ENCODE results near the gene MLH3.
A peak's percentile ranks its signal among the peaks of the same experiment; 100 is the strongest.

MLH3 gene

DNA sequence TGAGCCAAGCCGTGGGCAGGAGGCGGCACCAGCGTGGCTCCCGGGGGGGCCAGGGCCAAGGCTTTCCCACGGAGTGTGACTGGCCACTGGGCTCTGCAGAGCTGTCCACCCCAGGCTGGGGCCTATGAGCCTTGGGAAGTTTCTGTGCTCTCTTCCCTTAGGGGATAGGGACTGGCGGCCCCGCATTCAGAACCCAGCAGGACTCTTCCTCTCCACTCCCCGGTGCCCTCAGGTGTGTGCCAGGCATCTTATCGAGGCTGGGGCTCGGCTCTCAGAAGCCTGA, 66.3 kb downstream of the MLH3 start:
- DNase-seq (ENCODE audit: low read depth, low spot score), result no peak

DNA sequence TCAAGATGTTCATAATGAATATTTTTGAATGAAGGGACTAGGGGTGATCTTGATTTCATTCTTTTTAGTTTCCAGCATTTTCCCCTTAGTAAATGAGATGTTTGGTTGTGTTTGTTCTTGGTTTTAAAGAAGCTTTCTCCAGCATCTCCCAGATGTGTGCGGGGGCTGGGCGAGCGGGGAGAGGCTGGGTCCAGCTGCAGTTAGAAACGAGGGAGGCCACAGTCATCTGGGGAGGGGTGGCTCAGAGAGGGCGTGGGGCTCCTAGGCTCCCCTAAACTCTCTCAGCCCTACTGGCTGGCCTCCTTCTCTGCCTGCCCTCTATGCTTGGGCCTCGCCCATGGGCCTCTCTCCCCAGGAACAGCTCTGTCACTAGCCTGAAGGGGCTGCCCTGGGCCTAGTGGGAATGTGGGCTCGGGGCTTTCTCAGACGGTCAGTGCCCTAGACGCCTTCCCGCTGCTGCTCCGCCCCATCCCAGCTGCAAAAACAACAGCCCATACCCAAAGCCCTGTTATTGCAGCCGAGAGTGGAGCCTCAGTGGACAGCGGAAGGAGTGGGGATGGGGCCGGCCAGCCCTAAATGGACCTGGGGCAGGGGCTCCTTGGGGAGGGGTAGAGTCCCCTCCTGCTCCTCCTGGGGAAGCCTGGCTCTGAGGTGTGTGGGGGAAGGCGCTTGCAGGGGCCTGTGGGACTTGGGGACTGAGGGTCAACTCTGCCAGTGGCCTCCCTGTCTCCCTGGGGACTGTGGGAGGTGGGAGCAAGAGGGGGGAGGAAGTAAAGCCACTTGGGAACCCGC, 66.8 kb downstream of the MLH3 start:
- no peak for DNase-seq (ENCODE audit: low read depth, low spot score)

DNA sequence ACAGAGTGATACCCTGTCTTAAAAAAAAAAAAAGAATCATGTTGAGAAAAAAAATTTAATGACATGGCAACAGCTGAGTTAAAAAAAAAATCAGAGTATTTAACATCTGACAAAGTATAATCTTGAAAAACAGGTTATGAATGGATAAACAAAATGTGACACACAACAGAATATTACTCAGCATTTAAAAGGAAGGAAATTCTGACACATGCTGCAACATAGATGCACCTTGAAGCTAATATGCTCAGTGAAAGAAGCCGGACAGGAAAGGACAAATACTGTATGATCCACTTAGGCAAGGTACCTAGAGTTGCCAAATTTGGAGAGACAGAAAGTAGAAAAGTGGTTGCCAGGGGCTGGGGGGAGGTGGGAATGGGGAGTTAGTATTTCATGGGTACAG, 67.9 kb downstream of the MLH3 start:
- DNase-seq (ENCODE audit: low read depth, low spot score), result no peak

DNA sequence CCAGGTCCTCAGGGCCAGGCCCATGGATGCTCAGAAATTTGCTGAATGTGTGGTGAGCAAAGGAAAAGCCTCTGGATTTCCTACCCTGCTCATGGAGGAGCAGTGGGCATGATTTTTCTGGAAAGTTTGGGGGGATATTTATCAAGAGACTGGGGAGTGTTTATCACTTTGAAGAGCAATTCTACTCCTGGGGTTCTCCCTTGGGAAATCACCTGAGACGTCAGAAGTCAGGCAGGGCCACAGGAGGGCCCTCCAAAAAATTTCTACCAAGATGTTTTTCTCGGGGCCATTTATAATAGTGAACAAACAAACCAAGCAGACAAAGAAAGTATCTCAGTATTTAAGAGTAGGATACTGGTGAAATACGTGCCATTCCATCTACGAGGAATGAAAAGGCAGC, 68.6 kb downstream of the MLH3 start:
- DNase-seq (ENCODE audit: low read depth, low spot score), result no peak

DNA sequence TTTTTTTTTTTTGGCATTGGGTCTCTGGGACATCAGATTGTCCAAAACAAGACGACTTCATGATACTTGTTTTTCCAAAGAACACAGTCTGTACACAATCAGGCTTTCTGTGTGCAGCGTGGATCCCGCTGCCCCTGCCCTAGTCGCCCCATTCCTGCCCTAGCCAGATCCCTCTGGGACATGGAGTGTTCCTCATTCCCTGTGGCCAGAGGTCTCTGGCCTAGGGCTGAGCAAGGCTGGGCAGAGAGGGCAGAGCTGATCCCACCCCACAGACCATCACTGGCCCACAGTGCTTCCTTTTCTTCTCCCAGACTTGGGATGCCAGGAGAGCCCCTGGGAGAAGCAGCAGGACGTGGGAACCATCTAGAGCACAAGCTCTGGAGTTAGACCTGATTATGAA, 69.4 kb downstream of the MLH3 start:
- DNase-seq (ENCODE audit: low read depth, low spot score), result no peak

DNA sequence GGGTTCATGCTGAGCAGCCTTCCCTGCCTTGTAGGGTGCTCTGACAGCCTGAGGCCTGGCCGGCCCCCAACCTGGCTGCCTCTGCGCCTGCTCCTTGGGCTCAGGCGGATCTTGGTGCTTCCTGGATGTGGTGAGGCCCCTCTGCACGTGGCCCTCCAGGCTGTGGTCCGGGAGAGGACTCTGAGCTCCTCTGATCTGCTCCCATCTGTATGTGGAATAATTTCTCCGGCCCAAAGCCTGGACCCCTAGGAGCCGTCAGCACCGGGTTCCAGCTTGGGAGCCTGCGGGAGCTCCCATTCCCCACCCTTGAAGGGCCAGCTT, 69.8 kb downstream of the MLH3 start:
- no peak for DNase-seq (ENCODE audit: low read depth, low spot score)

DNA sequence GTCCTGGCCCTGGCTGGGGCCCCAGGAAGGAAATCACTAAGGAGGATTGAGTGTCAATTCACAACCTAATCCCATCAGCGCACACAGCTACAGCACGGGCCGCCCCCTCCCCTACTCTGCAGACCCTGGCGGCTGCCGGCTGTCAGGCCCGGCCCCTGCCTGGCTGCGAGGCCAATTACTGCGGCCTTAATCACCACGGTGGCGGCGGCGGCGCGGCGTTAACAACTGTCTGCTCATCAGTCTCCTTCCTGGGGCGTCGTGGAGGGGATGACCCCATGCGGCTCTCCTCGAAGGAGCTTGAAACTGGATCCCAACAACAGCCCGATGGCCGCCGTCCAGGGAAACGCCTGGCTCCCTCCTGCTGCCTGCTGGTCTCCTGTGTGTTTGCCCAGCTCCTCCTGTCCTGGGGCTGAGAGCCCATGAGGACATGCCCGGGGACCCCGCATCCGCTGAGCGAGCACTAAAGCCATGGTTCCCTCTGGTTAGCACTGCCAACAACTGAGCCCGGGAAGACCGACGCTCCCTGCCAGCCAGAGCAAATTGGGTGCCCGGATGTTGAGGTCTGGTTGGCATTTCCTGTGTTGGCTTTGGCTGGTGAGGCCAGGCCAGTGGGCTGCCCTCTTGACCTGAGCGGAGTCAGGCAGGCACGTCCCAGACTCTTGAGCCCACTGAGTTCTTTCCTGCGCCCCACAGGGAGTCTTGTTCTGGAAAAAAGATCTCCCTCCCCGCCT, 70.4 kb downstream of the MLH3 start:
- peak; percentile 78 for DNase-seq (ENCODE audit: low read depth, low spot score)

DNA sequence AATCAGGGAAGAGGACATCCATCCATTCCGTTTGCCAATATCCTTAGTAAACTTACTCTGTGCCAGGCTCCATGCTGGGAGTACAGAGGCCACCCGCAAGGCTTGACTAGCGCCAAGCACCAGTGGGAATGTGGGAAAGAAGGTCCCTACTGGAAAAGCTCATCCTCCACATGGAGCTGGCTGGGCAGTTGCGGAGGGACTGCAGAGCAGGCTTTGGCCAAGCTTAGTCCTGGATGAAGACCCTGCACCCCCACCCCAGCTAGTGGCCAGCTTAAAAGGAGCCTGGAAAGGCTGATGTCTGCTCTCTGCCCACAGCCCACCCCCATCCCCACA, 70.9 kb downstream of the MLH3 start:
- no peak for DNase-seq (ENCODE audit: low read depth, low spot score)

DNA sequence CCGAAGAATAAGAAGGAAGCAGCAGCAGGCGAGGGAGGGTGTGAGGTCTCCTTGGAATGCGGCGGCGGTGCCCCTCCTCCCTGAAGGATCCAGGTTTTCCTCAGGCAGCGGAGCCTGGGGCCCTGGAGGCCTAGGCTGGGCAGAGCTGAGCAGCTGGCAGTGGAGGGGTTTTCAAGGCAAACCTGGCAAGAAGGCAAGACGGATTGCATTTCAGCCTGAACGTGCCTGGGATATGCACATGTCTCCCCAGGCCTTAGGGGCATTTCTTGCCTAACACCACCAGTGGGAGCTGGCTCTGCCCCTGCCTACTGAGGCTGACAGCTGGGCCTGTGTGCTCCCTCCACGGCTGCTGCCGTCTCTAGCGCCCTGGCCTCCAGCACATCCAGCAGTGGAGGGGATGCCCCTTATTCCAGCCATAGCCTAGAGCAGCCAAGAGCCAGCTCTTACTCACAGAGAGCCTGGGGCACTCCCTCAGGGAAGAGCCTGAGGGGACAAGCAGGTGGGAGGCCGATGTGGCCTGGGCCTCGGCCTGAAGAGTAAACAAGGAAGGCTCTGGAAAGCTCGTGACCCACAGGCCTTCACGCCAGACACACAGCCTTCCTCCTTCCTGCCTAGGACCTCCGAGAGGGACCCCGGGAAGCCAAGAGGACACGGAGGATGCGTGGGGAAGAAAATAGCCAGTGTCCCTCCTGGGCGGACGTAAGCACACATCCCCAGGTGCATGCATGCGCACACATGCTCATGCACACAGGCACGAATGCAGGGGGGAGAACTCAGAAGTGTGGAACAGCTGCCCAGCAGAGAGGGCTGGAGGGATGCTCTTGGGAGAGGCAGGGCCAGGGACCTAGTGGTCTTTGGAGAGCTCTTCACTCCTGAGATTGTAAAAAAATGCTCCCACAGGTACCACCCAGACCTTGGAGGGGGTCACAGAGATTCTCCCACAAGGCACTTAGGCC, 71.5 kb downstream of the MLH3 start:
- peak; percentile 93 for DNase-seq (ENCODE audit: low read depth, low spot score)

DNA sequence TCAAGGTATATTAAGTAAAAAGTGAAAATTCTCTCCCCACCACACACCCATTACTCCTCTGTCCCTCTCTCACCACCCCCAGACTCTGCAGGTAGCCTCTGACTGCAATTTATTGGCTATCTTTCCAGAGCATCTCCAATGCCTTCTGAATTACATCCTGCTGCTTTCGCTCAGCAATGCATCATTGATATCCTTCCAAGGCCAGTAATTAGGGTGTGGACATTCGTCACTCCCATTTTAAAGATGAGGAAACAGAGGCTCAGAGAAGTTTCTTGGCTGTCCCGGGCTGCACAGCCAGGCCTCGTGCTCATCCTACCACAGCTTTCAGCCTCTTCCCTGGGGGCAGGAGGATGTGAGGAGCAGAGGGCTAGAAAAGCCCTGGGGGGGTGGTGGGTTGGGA, 72.2 kb downstream of the MLH3 start:
- DNase-seq (ENCODE audit: low read depth, low spot score), result no peak

DNA sequence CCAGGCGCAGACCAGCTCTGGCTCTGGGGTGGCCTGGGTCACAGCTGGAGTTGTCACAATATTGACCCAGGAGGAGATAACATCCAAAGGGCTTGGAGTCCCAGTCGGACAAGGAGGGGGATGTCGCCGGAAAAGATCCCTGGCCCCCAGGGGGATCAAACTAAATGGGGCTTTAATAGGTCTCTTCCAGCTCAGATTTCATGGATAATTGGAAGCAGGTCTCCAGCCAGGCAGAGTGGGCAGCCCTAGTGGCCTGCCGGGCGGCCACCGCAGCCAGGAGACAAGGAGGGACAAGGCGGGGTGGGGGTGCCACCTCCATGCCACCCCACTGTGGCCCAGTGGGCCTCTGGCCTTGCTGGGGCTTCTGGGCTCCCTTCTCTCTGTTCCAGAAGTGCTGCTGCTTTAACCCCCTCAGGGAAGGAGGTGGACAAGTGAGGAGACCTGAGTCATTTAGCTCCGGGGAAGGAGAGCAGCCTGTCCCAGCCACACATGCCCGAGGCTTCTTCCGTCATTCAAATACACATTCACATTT, 72.8 kb downstream of the MLH3 start:
- DNase-seq (ENCODE audit: low read depth, low spot score), result peak; percentile 89

DNA sequence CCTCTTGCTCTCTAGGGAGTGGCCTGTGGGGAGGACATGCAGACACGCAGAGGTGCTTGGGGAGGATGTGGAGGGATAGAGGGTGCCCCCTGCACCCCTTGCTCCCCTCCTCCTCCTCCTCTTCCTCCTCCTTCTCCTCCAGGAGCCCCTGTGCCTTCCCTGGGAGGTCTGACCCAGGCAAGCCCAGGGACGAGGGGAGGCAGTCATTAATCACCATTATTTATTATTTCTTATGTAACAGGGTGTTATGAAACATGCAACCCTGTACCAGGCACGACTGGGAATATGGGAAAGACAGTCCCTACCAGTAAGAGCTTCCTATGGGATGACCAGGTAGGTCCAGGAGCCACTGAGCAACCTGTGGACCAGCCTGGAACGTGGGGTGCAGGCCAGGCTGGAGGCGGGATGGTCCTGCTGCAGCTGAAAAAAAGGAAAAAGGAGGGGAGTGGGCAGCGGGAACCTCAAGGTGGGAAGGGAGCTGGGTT, 73.3 kb downstream of the MLH3 start:
- no peak for DNase-seq (ENCODE audit: low read depth, low spot score)

DNA sequence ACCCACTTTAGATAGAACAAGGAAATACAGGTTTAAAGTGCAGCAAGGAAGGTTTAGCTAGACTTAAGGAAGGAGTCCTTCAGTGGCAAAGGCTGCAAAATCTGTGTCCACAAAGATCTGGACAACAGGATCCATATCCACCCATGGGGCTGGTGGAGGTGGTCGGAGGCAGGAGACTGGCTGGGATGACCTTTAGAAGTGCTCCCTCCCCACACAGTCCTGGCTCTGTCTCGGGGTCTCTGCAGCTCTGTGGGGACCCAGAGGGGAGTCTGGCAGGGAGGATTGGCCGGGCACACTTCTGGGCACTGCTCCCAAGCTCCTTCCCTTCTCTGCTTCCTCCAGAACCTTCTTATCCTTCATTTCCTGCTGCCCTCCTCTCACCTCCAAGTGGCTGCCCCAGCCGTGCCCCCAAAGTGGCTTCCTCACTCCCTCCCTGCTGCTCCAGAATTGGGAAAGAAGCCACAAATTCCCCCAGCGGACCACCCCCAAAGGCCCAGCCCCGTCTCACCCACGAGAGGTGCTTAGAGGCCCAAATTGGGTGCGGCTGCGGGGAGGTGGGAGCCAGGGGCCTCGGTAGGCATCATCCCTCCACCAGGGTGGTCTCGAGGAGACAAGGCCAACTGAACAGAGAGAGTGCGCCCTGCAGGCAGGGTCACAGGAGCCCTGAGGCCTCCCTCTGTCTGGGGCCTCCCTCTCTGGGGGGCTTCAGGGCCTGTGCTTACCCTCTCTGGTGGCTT, 73.9 kb downstream of the MLH3 start:
- no peak for DNase-seq (ENCODE audit: low read depth, low spot score)

DNA sequence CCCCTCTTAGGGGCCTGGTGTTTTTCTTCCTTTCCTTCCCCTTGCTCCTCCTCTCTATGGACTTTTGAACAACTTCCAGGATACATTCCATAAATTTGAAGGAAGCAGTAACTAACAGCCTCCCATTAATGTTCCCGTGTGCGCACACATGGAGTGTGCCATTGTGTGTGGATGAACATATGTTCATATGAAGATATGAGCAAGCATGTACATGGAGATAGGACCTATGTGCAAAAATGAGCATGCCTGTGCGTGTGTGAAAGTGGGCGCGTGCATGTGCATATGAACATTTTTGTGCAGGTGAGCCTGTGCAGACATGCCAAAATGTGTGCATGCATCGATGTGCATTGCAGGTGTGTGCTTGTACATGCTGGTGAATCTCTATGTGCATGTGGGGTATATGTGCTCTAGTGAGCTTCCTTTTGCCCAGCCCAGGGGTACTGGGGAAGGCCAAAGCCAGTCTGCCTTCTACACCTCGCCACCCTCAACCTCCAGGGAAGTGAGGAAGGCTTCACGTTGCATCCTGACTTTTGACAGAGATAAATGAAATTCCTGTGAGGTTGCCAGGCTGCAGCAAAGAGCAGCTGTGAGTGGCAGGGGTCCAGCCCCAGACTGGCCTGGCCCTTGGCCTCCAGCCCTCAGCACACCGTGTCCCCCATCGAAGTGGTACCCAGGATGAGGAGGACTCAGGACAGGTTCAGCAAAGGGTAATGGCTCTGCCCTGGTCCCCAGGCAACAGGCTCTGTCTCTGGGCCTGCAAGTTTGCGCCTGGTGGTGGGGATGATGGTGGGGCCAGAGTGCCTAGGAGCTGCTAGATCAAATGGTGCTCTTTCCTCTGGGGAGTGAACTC, 74.8 kb downstream of the MLH3 start:
- DNase-seq (ENCODE audit: low read depth, low spot score), result no peak

DNA sequence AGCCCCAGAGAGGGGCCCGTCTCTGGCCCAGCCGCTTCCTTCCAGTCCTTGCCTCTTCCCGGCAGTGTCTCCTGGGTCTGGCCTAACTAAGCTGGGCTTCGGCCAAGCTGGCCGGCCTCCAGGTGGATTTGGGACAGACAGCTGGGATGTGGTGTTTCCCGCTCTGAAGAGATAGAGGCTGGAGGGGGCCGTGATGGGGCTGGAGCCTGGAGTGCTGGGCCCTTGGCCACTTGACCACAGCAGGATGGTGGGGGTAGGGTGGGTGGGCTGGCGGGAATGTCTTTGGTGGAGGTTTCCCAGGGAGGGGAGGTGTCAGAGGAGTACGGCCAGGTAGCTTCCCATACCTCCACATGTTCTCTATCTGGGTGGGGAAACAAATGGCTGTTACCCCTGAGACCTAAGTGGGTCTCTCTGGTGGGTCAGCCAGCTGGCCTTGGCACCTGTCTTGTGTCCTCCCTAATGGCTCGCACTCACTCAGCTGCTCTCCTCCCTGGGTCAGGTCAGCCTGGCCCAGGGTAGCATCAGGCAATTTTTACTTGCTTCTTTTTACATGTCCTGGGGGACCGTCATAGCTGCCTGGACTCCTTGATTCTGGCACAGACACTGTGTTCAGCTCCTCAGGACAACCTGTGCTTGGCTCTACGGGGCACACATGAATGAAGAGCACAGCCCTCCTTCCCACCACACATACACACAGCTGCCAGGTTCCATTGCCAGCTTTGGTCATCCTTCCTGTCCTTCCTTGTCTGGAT, 76.0 kb downstream of the MLH3 start:
- DNase-seq (ENCODE audit: low read depth, low spot score), result no peak

DNA sequence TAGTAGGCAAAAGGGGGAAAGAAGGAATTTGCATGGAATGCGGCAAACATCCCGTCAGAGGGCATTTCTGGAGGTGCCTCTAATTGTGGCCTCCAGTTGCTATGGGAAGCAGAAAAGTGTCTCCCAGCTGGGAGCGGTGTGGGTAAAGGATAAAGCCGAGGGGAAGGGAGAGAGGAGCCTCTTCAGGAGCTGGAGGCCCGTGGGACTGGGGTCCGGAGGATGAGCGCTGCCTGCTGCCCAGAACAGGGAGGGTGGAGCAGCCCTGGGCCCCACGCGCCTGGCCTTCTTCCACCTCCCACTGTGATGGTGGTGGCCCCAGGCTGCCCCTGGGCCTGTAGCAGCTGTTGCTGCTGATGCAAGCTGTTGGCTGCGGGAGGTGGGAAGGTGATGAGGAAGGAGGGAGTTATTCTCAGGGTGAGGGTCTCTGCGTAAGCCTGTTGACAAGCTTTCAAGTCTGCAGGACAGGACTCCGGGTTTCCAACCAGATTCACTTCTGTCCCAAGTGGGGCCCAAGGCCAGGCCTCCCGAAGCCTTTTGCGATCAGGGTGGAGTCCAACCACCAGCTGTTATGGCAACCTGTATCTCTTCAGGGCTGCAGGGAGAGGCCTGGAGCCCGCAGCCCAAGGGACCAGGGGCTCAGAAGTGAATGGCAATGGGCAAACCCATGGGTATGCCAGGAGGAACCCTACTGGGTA, 76.8 kb downstream of the MLH3 start:
- peak; percentile 85 for DNase-seq (ENCODE audit: low read depth, low spot score)

DNA sequence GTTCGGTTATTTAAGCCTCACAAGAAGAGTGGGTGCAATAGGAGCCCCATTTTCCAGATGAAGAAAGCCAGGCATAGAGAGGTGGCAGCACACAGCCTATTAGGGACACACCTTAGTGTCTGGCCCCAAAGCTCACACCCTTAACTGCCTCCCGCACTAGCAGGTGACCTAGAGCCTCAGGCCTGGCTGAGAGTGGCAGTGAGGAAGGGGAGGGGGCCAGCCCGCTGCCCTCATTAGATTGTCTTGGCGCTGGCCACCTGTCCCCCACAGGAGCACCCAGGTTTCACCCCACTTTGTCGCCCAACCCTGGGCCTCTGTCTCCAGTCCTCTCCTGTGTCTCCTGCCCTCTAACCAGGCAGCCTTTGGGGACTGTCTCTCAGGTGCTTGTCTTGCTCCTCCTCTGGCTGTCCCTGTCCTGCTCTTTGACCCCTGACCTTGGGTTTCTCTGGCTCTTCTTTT, 77.3 kb downstream of the MLH3 start:
- DNase-seq (ENCODE audit: low read depth, low spot score), result no peak

DNA sequence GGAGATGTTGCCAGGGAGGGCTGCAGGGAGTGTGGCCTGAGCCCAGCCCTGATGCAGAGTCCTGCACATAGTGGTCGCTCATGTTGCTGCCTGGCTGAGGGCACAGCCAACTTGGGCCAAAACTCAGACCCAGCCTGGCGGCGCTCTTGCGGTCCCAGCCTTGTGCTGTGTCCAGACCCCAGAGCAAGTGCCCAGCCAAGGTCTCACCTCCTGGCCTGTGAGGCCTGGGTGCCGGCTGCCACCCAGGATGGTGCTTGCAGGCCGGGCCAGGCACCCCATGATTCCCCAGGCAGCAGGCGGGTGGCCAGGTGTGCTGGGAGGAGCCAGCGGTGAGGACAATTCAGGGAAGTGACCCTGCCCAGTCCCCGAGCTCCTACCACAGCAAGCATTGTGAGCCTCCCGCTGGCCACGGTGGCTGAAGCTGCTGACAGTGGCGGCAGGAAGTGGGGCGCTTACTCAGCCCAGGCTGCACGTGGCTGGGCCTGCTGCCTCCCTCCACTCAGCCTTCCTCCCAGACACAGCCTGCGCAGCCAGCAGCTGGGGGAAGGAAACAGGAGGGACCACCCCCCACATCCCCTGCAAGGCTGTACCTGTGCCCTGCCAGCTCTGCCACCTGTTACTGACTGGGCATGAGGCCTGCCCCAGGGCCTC, 78.1 kb downstream of the MLH3 start:
- DNase-seq (ENCODE audit: low read depth, low spot score), result no peak

DNA sequence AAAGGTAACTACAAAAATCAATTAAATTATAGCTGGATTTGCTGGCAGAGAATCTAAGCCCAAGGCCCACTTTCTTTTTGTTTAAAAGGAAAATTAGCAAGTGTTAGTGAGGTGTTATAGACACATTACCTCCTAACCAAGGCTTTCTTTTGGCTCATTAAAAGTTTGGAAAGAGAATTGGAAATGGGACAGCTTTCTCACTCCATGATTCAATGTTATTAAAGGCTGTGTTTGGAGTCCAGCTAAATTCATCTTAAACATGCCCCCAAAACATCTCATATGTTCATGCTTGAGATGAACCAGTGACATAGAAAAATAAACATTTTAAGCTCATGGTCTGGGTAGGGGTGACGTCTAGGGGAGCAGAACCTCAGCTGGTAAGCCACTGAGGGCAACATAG, 82.5 kb downstream of the MLH3 start:
- no peak for DNase-seq (ENCODE audit: low read depth, low spot score)
